A549 (cell line): Measurements from ENCODE around the gene COPS9. TPM values are rescaled to one million over a fixed set of nuclear protein-coding genes. Genes with fewer than 3 reads are reported as not detected.

Experiments
- ATAC-seq, 2 experiments: fragments of 200-7000 bp in 1 of 2; fragments of >200 bp in 1 of 2; cut with Nextera tagmentation in 1 of 2; cut with Tn5 transposase in 1 of 2; 3 replicates each; pipeline versions ENCODE4 v1.8.0 to v1.9.1; 2018 to 2020; ENCODE audit warnings: mild to moderate bottlenecking in 1 of 2, moderate library complexity in 1 of 2
- CTCF ChIA-PET: fragments of 300-600 bp; sonication (Branson Sonifier 250); formaldehyde crosslinking; extraction: SDS; loops from one replicate; lab custom pipeline; 2021; ENCODE audit warnings: antibody characterized with exemption, inconsistent platforms; lab: Yijun Ruan, JAX
- POLR2A ChIA-PET: fragments of 350-600 bp; formaldehyde crosslinking; extraction: SDS; loops from one replicate; lab custom pipeline; 2021; ENCODE audit warnings: antibody characterized with exemption, inconsistent platforms; lab: Yijun Ruan, JAX
- DNase-seq, 2 experiments: peaks; one replicate each; pipeline versions ENCODE4 v3.0.0 to v3.0.0-alpha.2; 2011 to 2016; ENCODE audit warnings: low read depth in 1 of 2, low spot score in 1 of 2
- FAIRE-seq: peaks from 2 replicates; lab custom pipeline; 2011; peaks lifted over from hg19 to GRCh38; lab: Jason Lieb, UNC
- H3K27ac ChIP-seq, 2 experiments: fragments of >200 bp; sonication (Bioruptor Twin); formaldehyde crosslinking; 3 replicates each; pipeline ENCODE4 v1.5.1; 2016 to 2017
- H3K4me1 ChIP-seq: fragments of >200 bp; sonication (Bioruptor Twin); formaldehyde crosslinking; 3 replicates; pipeline ENCODE4 v1.6.1; 2016
- H3K4me2 ChIP-seq: fragments of >200 bp; sonication (Bioruptor Twin); formaldehyde crosslinking; 3 replicates; pipeline ENCODE4 v1.6.1; 2016
- H3K4me3 ChIP-seq: fragments of >200 bp; sonication (Bioruptor Twin); formaldehyde crosslinking; 3 replicates; pipeline ENCODE4 v1.5.1; 2016
- H3K9me3 ChIP-seq: fragments of >200 bp; sonication (Bioruptor Twin); formaldehyde crosslinking; 3 replicates; pipeline ENCODE4 v1.6.1; 2016
- BCL3 ChIP-seq: fragments of >200 bp; sonication (Bioruptor Twin); formaldehyde crosslinking; IDR thresholded peaks from 3 replicates; pipeline ENCODE4 v1.6.1; 2016
- BHLHE40 ChIP-seq: IDR thresholded peaks from 2 replicates; pipeline ENCODE4 v1.6.1; 2012; ENCODE audit warnings: low read depth, low read length, inconsistent platforms
- CBX2 ChIP-seq: fragments of 200-600 bp; sonication (generic); IDR thresholded peaks from 2 replicates; pipeline ENCODE4 v1.6.1; 2016; ENCODE audit warnings: low read depth, mild to moderate bottlenecking, borderline replicate concordance
- CEBPB ChIP-seq, 2 experiments: fragments of >200 bp in 1 of 2; sonication (Bioruptor Twin) in 1 of 2; formaldehyde crosslinking in 1 of 2; IDR thresholded peaks; 2 replicates each; pipeline ENCODE4 v1.6.1; 2012 to 2016
- FOSB ChIP-seq: fragments of 250-450 bp; sonication (Bioruptor Pico); IDR thresholded peaks from 2 replicates; pipeline ENCODE4 v1.5.0; 2020; ENCODE audit warnings: mild to moderate bottlenecking, moderate library complexity
- GATA3 ChIP-seq: IDR thresholded peaks from 2 replicates; pipeline ENCODE4 v1.6.1; 2012; ENCODE audit warnings: borderline replicate concordance
- HDAC2 ChIP-seq: fragments of 200-600 bp; sonication (generic); IDR thresholded peaks from 2 replicates; pipeline ENCODE4 v1.6.1; 2016
- HOXA7 ChIP-seq: fragments of 250-450 bp; sonication (Bioruptor Pico); IDR thresholded peaks from 2 replicates; pipeline ENCODE4 v1.5.0; 2020; ENCODE audit warnings: mild to moderate bottlenecking, moderate library complexity
- HOXB13 ChIP-seq: fragments of 250-450 bp; sonication (Bioruptor Pico); IDR thresholded peaks from 2 replicates; pipeline ENCODE4 v1.5.0; 2020; ENCODE audit warnings: low read depth, mild to moderate bottlenecking, moderate library complexity
- HOXB5 ChIP-seq: fragments of 250-450 bp; sonication (Bioruptor Pico); IDR thresholded peaks from 2 replicates; pipeline ENCODE4 v1.5.0; 2020; ENCODE audit warnings: mild to moderate bottlenecking, moderate library complexity
- JUNB ChIP-seq: fragments of >200 bp; sonication (Bioruptor Twin); formaldehyde crosslinking; IDR thresholded peaks from 2 replicates; pipeline ENCODE4 v1.6.1; 2016
- KDM1A ChIP-seq: fragments of 200-600 bp; sonication (generic); IDR thresholded peaks from 2 replicates; pipeline ENCODE4 v1.6.1; 2016; ENCODE audit warnings: low read depth, mild to moderate bottlenecking
- KDM5A ChIP-seq: fragments of 200-600 bp; sonication (generic); IDR thresholded peaks from 2 replicates; pipeline ENCODE4 v1.6.1; 2016; ENCODE audit warnings: antibody characterized with exemption, mild to moderate bottlenecking
- MAFK ChIP-seq: fragments of 450-650 bp; IDR thresholded peaks from 2 replicates; pipeline ENCODE4 v1.6.1; 2014; ENCODE audit not compliant: partially characterized antibody
- MAX ChIP-seq: IDR thresholded peaks from 2 replicates; pipeline ENCODE4 v1.6.1; 2012
- MAZ ChIP-seq: fragments of 150-350 bp; IDR thresholded peaks from 2 replicates; pipeline ENCODE4 v1.6.1; 2014; ENCODE audit warnings: antibody characterized with exemption, low read depth, low read length, borderline replicate concordance
- NFE2L2 ChIP-seq: fragments of 150-350 bp; conservative IDR thresholded peaks from 2 replicates; pipeline ENCODE4 v1.6.1; 2014; ENCODE audit warnings: low read length
- NR3C1 ChIP-seq: fragments of >200 bp; sonication (Bioruptor Twin); formaldehyde crosslinking; IDR thresholded peaks from 3 replicates; pipeline ENCODE4 v1.6.1; 2017
- PHF8 ChIP-seq: fragments of 200-600 bp; sonication (generic); IDR thresholded peaks from 2 replicates; pipeline ENCODE4 v1.6.1; 2016; ENCODE audit warnings: low read depth, mild to moderate bottlenecking, antibody characterized with exemption, moderate library complexity, borderline replicate concordance
- POLR2A ChIP-seq: IDR thresholded peaks from 2 replicates; pipeline ENCODE4 v1.6.1; 2012; ENCODE audit warnings: mild to moderate bottlenecking, low read length
- POLR2AphosphoS2 ChIP-seq: conservative IDR thresholded peaks from 2 replicates; pipeline ENCODE4 v1.6.1; 2012; ENCODE audit warnings: low read length, improper control_type of control experiment, inconsistent platforms
- RARB ChIP-seq: fragments of 250-450 bp; sonication (Bioruptor Pico); IDR thresholded peaks from 2 replicates; pipeline ENCODE4 v1.8.0; 2021; ENCODE audit warnings: mild to moderate bottlenecking, moderate library complexity
- RCOR1 ChIP-seq: fragments of 150-350 bp; IDR thresholded peaks from 2 replicates; pipeline ENCODE4 v1.6.1; 2014; ENCODE audit warnings: antibody characterized with exemption, low read length, low read depth
- SREBF2 ChIP-seq: fragments of 450-650 bp; IDR thresholded peaks from 2 replicates; pipeline ENCODE4 v1.6.1; 2014; ENCODE audit warnings: mild to moderate bottlenecking, moderate library complexity
- TP53 ChIP-seq: fragments of 250-450 bp; sonication (Bioruptor Pico); IDR thresholded peaks from 2 replicates; pipeline ENCODE4 v1.5.0; 2021; ENCODE audit warnings: mild to moderate bottlenecking, moderate library complexity
- ZSCAN20 ChIP-seq: fragments of 250-450 bp; sonication (Bioruptor Pico); IDR thresholded peaks from 2 replicates; pipeline ENCODE4 v1.8.0; 2022; ENCODE audit warnings: mild to moderate bottlenecking, moderate library complexity
- WGBS: methylation state at CpG from one replicate; pipeline ENCODE4 v1.1.6; 2017; ENCODE audit errors: missing lambda C conversion rate; 5-methylcytosine and 5-hydroxymethylcytosine counted together
- polyA plus RNA-seq, 4 experiments: library from polyadenylated mRNA; depleted of rRNA in 3 of 4; stranded (reverse); fragments of >200 nt; fragmentation: RNase III in 1 of 4; extraction: RNeasy Plus Mini Kit Qiagen cat#74134 plus additional on column Dnase treatment in 1 of 4; gene quantifications; 2 replicates in 3 of 4; 3 replicates in 1 of 4; pipeline ENCODE4 v1.2.3, GENCODE V29; 2011 to 2017
- TF ChIP-seq, protein P1 (sequence below): IDR thresholded peaks from 2 replicates; pipeline ENCODE4 v1.6.1; 2012; ENCODE audit warnings: low read depth, borderline replicate concordance
- TF ChIP-seq, protein P2 (sequence below): fragments of 250-450 bp; sonication (Bioruptor Pico); IDR thresholded peaks from 2 replicates; pipeline ENCODE4 v1.5.0; 2020; ENCODE audit warnings: low read depth, mild to moderate bottlenecking, moderate library complexity

COPS9 gene
- polyA plus RNA-seq, 2 of the 4 experiments (the other 2 are of a cell fraction): 321 to 356 TPM

- ChIA-PET CTCF (interaction anchor here (1.7 to 3.9 kb wide), 2 partner anchors 8 to 75 kb away, joined by 4 to 29 read pairs; no protein-coding TSS in a partner anchor), POLR2A (no interaction called here)
- no peak for FAIRE-seq
- TF ChIP-seq HOXB5 (no peak), BHLHE40 (no peak), PHF8 (no peak), POLR2AphosphoS2 (no peak), HOXA7 (no peak), RCOR1 (no peak), KDM1A (no peak), JUNB (no peak), ZSCAN20 (no peak), NFE2L2 (no peak), CBX2 (no peak), MAX (no peak), MAZ (no peak), RARB (CRISPR knock-in tag) (no peak), CEBPB (IDR thresholded peaks at IDR 0.05) (no peak), SREBF2 (no peak), FOSB (CRISPR knock-in tag) (no peak)
- TF ChIP-seq, protein P1, sequence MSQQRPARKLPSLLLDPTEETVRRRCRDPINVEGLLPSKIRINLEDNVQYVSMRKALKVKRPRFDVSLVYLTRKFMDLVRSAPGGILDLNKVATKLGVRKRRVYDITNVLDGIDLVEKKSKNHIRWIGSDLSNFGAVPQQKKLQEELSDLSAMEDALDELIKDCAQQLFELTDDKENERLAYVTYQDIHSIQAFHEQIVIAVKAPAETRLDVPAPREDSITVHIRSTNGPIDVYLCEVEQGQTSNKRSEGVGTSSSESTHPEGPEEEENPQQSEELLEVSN: no peak
- 9% methylated on average over 12 of the region's 17 CpGs for WGBS
- Histone ChIP-seq H3K4me3 (peak overlapping the region; percentile 97), H3K27ac (peak overlapping the region; percentile 84 to 93), H3K9me3 (no peaks in the 10 kb centered on the region), H3K4me2 (peak overlapping the region; percentile 88), H3K4me1 (peaks cover 11% of the 10 kb centered on the region; the same call in 2 of the 3 replicates)
- ATAC-seq: peak in 1 of 2 experiments; percentile 34; a peak in 3 of 6 replicates
- peak in 1 of 2 experiments; percentile 32 for DNase-seq
These were observed 446 bp downstream of the COPS9 start for GRCh38 chr2:240135706-240136012.

DNA sequence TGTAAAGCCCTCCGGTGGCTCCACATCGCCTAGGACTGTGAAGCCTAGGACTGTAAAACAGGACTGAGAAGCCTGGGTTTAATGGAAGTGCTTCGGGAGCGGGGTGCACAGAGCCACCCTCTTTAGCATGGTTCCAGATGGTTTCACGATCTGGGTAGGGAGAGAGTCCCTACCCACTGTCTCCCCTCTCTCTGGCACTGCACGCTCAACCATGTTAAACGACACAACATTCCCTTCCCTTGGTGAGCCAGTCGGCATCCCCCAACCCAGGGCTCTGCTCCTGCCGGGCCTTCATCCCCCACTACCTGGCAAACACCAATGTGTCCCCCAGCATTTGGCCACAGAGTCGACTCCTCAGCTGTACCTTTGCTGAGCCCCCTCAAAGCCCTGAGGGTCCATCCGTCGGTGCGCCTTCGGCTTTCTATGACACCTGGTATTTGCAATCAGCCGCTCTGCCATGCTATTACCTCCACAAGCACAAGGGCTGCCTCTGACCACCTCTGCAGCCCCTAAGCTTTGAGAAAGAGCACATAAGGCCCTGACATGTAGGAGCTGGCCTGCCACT is 1.1 kb downstream of the COPS9 start:
- Histone ChIP-seq H3K4me1 (peaks cover 11% of the 10 kb centered on the region; the same call in 2 of the 3 replicates), H3K4me2 (peak overlapping the region; percentile 88), H3K9me3 (no peaks in the 10 kb centered on the region), H3K27ac (peak overlapping the region; percentile 84 to 93; a peak in 5 of 6 replicates), H3K4me3 (peak overlapping the region; percentile 97)
- no peak for FAIRE-seq
- ChIA-PET POLR2A (no interaction called here), CTCF (interaction anchor here (1.0 to 3.9 kb wide), 4 partner anchors 9 to 74 kb away, joined by 3 to 29 read pairs (median 4); no protein-coding TSS in a partner anchor)
- WGBS: 84% methylated on average over 15 of the region's 15 CpGs
- no peak for DNase-seq
- no peak for ATAC-seq
- TF ChIP-seq HDAC2 (no peak), KDM1A (no peak), TP53 (CRISPR knock-in tag) (no peak), HOXB13 (CRISPR knock-in tag) (no peak), POLR2A (no peak), BCL3 (no peak), ZSCAN20 (no peak), CEBPB (IDR thresholded peaks at IDR 0.05) (no peak), NR3C1 (no peak), KDM5A (no peak), FOSB (CRISPR knock-in tag) (no peak), GATA3 (no peak), MAX (no peak), MAFK (no peak), RARB (CRISPR knock-in tag) (no peak)
- TF ChIP-seq, protein P2, sequence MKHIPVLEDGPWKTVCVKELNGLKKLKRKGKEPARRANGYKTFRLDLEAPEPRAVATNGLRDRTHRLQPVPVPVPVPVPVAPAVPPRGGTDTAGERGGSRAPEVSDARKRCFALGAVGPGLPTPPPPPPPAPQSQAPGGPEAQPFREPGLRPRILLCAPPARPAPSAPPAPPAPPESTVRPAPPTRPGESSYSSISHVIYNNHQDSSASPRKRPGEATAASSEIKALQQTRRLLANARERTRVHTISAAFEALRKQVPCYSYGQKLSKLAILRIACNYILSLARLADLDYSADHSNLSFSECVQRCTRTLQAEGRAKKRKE (CRISPR knock-in tag): no peak
